ENCODE measurements around the gene YKT6.

Gene YKT6

DNA sequence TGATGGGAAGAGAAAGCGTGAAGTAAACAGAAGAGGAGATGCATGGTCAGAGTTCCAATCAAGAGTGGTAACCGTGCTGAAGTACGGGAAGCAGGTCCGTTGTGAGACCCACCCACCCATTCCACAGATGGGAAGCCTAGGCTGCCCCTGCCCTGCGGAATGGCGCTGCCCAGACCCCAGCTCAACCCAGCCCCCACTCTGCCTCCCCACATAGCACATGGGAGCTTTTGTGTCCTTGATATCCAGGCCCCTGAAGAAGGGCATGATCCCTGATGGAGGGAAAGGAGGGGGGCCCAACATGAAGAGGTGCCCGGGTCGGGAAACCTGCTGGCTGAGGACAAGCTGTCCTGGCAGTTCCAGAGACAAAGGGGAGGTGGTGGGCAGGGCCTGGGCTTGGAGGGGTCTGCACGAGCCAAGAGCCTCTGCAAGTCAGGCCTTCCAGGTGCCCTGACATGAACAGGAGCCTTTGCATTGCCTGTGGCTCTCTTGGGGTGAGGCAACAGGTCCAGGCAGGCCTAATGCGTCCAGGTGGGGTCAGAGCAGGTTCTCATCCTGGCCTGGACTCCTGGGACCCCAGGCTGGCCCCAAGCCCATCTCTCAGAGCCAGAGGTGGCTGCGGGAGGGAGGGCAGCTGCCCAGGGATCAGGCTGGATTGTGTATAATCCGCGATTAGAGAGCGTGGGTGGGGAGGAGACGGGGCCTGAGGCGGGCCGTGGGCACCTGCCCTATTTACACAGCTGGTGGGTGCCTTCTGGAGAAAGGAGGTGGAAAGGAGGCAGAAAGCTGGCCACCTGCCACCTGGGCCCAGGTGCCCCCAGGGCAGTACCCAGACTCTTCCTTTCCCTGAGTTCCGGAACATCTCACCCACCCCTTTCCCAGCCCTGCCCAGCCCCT is 23.5 kb downstream of the YKT6 start:
- no peak for TF ChIP-seq TEAD4 (IDR thresholded peaks at IDR 0.05)
- no peak for TF ChIP-seq RAD21 (IDR thresholded peaks at IDR 0.05; ENCODE audit: low read depth)
- TF ChIP-seq EGR1 (IDR thresholded peaks at IDR 0.05), result no peak
- no peak for TF ChIP-seq TCF12 (IDR thresholded peaks at IDR 0.05; ENCODE audit: low read depth)
- no peak for TF ChIP-seq EP300 (IDR thresholded peaks at IDR 0.05; ENCODE audit: borderline replicate concordance)
- TF ChIP-seq FOXM1 (IDR thresholded peaks at IDR 0.05; ENCODE audit: borderline replicate concordance, low read depth), result no peak
- no peak for TF ChIP-seq TAF1 (IDR thresholded peaks at IDR 0.05; ENCODE audit: low read depth)
- TF ChIP-seq ZBTB7A (IDR thresholded peaks at IDR 0.05; ENCODE audit: low read depth), result no peak
- TF ChIP-seq CEBPB (IDR thresholded peaks at IDR 0.05), result no peak
- TF ChIP-seq, protein P1, sequence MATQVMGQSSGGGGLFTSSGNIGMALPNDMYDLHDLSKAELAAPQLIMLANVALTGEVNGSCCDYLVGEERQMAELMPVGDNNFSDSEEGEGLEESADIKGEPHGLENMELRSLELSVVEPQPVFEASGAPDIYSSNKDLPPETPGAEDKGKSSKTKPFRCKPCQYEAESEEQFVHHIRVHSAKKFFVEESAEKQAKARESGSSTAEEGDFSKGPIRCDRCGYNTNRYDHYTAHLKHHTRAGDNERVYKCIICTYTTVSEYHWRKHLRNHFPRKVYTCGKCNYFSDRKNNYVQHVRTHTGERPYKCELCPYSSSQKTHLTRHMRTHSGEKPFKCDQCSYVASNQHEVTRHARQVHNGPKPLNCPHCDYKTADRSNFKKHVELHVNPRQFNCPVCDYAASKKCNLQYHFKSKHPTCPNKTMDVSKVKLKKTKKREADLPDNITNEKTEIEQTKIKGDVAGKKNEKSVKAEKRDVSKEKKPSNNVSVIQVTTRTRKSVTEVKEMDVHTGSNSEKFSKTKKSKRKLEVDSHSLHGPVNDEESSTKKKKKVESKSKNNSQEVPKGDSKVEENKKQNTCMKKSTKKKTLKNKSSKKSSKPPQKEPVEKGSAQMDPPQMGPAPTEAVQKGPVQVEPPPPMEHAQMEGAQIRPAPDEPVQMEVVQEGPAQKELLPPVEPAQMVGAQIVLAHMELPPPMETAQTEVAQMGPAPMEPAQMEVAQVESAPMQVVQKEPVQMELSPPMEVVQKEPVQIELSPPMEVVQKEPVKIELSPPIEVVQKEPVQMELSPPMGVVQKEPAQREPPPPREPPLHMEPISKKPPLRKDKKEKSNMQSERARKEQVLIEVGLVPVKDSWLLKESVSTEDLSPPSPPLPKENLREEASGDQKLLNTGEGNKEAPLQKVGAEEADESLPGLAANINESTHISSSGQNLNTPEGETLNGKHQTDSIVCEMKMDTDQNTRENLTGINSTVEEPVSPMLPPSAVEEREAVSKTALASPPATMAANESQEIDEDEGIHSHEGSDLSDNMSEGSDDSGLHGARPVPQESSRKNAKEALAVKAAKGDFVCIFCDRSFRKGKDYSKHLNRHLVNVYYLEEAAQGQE (IDR thresholded peaks at IDR 0.05; ENCODE audit: low read depth), result no peak
- TF ChIP-seq, protein P2, sequence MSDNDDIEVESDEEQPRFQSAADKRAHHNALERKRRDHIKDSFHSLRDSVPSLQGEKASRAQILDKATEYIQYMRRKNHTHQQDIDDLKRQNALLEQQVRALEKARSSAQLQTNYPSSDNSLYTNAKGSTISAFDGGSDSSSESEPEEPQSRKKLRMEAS (IDR thresholded peaks at IDR 0.05), result no peak
- no peak for TF ChIP-seq YY1 (IDR thresholded peaks at IDR 0.05; ENCODE audit: low read depth)
- TF ChIP-seq CREB1 (IDR thresholded peaks at IDR 0.05; ENCODE audit: low read depth), result no peak
- no peak for TF ChIP-seq NFIC (IDR thresholded peaks at IDR 0.05)
- TF ChIP-seq, protein P3, sequence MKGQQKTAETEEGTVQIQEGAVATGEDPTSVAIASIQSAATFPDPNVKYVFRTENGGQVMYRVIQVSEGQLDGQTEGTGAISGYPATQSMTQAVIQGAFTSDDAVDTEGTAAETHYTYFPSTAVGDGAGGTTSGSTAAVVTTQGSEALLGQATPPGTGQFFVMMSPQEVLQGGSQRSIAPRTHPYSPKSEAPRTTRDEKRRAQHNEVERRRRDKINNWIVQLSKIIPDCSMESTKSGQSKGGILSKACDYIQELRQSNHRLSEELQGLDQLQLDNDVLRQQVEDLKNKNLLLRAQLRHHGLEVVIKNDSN (IDR thresholded peaks at IDR 0.05), result no peak

DNA sequence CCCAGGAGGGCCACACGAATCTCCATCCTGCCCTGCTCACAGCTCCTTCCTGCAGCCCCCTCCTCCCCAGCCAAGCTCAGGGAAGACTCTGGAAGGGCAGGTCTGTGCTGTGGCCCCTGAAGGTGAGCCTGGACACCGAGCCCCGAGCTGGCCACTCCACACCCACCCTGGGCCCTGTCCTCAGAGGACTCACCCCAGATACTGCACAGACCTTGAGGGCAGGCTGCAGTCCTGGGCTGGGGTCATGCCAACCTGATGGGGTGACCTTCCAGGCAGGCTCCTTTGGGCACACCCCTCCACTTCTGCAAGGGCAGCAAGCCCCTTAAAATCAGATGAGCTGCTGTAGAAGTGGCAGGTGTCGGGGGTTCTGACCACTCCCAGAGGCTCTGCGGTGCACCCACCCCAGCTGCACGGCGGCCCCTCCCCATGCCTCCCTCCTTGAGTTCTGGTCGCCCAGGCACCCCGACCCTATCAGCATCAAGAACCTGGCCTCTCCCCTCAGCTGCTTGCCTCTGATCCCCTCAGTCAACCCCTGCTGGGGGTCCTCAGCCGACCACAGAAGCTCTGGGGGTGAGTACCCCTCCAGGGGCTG is 24.3 kb downstream of the YKT6 start:
- TF ChIP-seq, protein P3 (IDR thresholded peaks at IDR 0.05), result no peak
- no peak for TF ChIP-seq TEAD4 (IDR thresholded peaks at IDR 0.05)

DNA sequence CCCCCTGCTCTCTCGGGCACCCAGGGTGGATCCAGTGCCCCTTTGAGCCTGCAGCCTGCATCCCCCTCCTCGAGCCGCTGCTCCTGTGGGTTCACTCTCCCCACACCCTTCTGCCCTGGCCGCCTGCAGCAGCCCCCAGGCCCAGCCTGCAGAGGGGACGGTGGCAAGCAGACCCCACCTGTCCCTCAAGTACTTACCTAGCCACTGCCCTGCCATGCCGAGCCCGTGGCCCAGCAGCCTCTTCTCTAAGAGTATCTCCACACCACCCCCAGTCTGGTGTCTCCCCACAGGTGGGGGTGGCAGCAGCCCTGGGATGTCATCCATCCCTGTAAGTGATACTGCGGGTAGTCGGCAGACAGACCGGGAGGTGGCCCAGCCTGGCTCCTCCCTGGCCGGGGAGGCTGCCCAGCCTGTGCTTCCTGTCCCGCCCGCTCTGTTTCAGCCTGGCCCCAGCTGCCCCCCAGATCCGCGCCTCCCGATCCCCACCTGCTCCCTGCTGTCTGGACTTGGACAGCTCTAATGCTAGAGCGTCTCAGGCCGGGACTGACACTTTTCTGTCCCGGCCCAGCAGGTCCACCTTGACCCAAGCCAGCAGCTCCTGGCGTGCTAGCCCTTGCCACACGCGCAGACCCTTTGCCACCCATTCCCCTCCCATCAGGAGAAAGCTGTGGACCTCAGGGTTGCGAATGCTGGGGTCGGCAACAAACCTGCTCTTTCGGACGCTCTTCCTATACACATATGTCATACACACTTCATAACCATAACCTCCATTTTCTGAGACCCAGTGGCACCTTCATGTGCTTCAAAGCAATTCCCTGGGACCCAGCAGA is 25.0 kb downstream of the YKT6 start:
- no peak for TF ChIP-seq FOXM1 (IDR thresholded peaks at IDR 0.05; ENCODE audit: borderline replicate concordance, low read depth)
- no peak for TF ChIP-seq YY1 (IDR thresholded peaks at IDR 0.05; ENCODE audit: low read depth)
- TF ChIP-seq, protein P2 (IDR thresholded peaks at IDR 0.05), result no peak
- TF ChIP-seq TAF1 (IDR thresholded peaks at IDR 0.05; ENCODE audit: low read depth), result no peak
- TF ChIP-seq EP300 (IDR thresholded peaks at IDR 0.05; ENCODE audit: borderline replicate concordance), result no peak
- TF ChIP-seq RAD21 (IDR thresholded peaks at IDR 0.05; ENCODE audit: low read depth), result no peak
- TF ChIP-seq EGR1 (IDR thresholded peaks at IDR 0.05), result no peak
- no peak for TF ChIP-seq NFIC (IDR thresholded peaks at IDR 0.05)
- no peak for TF ChIP-seq TCF12 (IDR thresholded peaks at IDR 0.05; ENCODE audit: low read depth)
- TF ChIP-seq, protein P3 (IDR thresholded peaks at IDR 0.05), result no peak
- TF ChIP-seq CREB1 (IDR thresholded peaks at IDR 0.05; ENCODE audit: low read depth), result no peak
- TF ChIP-seq TEAD4 (IDR thresholded peaks at IDR 0.05), result no peak
- no peak for TF ChIP-seq CEBPB (IDR thresholded peaks at IDR 0.05)
- TF ChIP-seq, protein P1 (IDR thresholded peaks at IDR 0.05; ENCODE audit: low read depth), result no peak
- TF ChIP-seq ZBTB7A (IDR thresholded peaks at IDR 0.05; ENCODE audit: low read depth), result no peak

DNA sequence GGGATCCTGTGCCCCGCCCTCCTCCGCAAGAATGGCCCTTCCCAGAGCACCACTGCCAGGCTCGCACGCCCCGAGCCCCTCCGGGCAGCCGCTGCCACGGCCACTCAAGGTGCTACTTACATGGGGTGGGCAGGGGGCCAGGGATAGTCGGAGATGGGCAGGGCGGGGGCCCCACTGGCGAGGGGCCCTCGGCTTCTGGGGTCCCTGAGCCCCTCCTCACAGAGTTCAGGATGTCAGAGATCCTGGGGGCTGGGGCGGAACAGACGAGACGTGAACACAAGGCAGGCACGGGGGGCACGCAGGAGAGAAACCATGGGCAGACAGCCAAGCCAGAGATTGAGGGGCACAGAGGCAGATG is 25.6 kb downstream of the YKT6 start:
- TF ChIP-seq, protein P1 (IDR thresholded peaks at IDR 0.05; ENCODE audit: low read depth), result no peak
- TF ChIP-seq NFIC (IDR thresholded peaks at IDR 0.05), result no peak
- no peak for TF ChIP-seq FOXM1 (IDR thresholded peaks at IDR 0.05; ENCODE audit: borderline replicate concordance, low read depth)
- no peak for TF ChIP-seq RAD21 (IDR thresholded peaks at IDR 0.05; ENCODE audit: low read depth)
- no peak for TF ChIP-seq CREB1 (IDR thresholded peaks at IDR 0.05; ENCODE audit: low read depth)
- TF ChIP-seq YY1 (IDR thresholded peaks at IDR 0.05; ENCODE audit: low read depth), result no peak
- TF ChIP-seq TEAD4 (IDR thresholded peaks at IDR 0.05), result no peak
- TF ChIP-seq TAF1 (IDR thresholded peaks at IDR 0.05; ENCODE audit: low read depth), result no peak
- TF ChIP-seq, protein P3 (IDR thresholded peaks at IDR 0.05), result no peak
- TF ChIP-seq EP300 (IDR thresholded peaks at IDR 0.05; ENCODE audit: borderline replicate concordance), result no peak
- TF ChIP-seq EGR1 (IDR thresholded peaks at IDR 0.05), result no peak
- no peak for TF ChIP-seq ZBTB7A (IDR thresholded peaks at IDR 0.05; ENCODE audit: low read depth)
- TF ChIP-seq TCF12 (IDR thresholded peaks at IDR 0.05; ENCODE audit: low read depth), result no peak
- TF ChIP-seq, protein P2 (IDR thresholded peaks at IDR 0.05), result no peak
- TF ChIP-seq CEBPB (IDR thresholded peaks at IDR 0.05), result no peak

Measured in Ishikawa (cell line).